Measurements from ENCODE around the gene PTPRN2. TPM values are rescaled to one million over a fixed set of nuclear protein-coding genes. Genes with fewer than 3 reads are reported as not detected.

Gene PTPRN2
- total and polyA plus RNA-seq, 9 of the 15 experiments (the other 6 are each of a cell fraction or from before 2014, with no cell fraction given), result not detected

DNA sequence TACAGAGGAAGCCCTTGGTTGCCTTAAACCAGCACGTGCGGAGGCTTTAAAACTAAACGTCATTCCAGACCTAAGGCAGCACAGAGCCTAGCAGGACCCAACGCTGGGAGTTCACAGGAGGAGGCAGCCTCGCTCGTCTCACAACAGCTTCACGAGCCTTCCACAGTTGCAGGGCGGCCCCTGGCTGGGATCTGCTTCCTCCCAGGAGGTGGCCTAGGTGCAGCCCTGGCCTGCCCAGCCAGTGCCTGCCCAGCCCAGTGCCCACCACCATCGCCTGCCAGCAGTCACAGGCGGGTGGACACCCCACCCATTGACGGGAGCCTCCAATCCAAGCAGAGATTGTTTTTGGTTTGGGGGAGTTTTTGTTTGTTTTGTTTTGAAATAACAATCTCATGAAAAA, 96.5 kb downstream of the PTPRN2 start:
- DNase-seq (ENCODE audit: extremely low read depth in 1 of 4, low spot score in 3 of 4) (no peak), ATAC-seq (no peak; the same call in 2 of the 3 replicates), FAIRE-seq (no peak)
- Histone ChIP-seq H3K9me1 (ENCODE audit: control insufficient read depth, insufficient read depth, low read length) (no peaks in the 10 kb centered on the region), H3K9ac (ENCODE audit: insufficient read depth in 1 of 2, low read depth in 2 of 2, low read length in 2 of 2) (no peak overlapping the region), H3K36me3 (ENCODE audit: control insufficient read depth, insufficient read depth, low read length) (no peaks in the 10 kb centered on the region), H3K4me3 (no peak overlapping the region), H3K4me1 (replicated peaks in 1 of 2; ENCODE audit: control insufficient read depth in 2 of 2, insufficient read depth in 2 of 2, low read length in 2 of 2) (peaks cover 0 to 16% of the 10 kb centered on the region in 2 experiments; a peak in 1 of 5 replicates), H3K4me2 (ENCODE audit: insufficient read depth, low read length) (no peak overlapping the region), H2AFZ (ENCODE audit: low read depth, low read length) (no peak overlapping the region), H3K27ac (ENCODE audit: extremely low read depth, low read depth, low read length) (no peak overlapping the region), H3K27me3 (ENCODE audit: control insufficient read depth in 2 of 2, insufficient read depth in 2 of 2, low read length in 2 of 2) (peaks cover 40 to 58% of the 10 kb centered on the region in 2 experiments), H3K9me3 (replicated peaks; ENCODE audit: control insufficient read depth, insufficient read depth, low read depth, low read length) (no peaks in the 10 kb centered on the region), H4K20me1 (replicated peaks; ENCODE audit: control insufficient read depth, insufficient read depth, low read length) (peaks cover 13% of the 10 kb centered on the region), H3K79me2 (ENCODE audit: control insufficient read depth, insufficient read depth, low read length) (no peaks in the 10 kb centered on the region)
- WGBS (ENCODE audit: insufficient coverage, low coverage, missing lambda C conversion rate), result under 1% methylated on average over 11 of the region's 11 CpGs
- in situ Hi-C loops (cut with MboI), result no loop called here
- CTCF ChIA-PET (ENCODE audit: low intra/inter-chr PET ratio), result no interaction called here
- intact Hi-C loops (cut with micrococcal nuclease), result loop anchor here (10.0 kb wide), 1 partner anchor 154 kb away; no protein-coding TSS in a partner anchor
- no TSS peak for BruUV-seq (replicated peaks)
- TF ChIP-seq ETV6 (IDR thresholded peaks at IDR 0.05; ENCODE audit: borderline replicate concordance in 1 of 2, low read depth in 2 of 2, low read length in 1 of 2) (no peak), ETV6 (CRISPR knock-in tag; IDR thresholded peaks at IDR 0.05; ENCODE audit: borderline replicate concordance) (no peak), SIN3B (IDR thresholded peaks at IDR 0.05; ENCODE audit: low read depth) (no peak), CBFA2T3 (IDR thresholded peaks at IDR 0.05) (no peak), ZNF311 (CRISPR knock-in tag; IDR thresholded peaks at IDR 0.05) (no peak), USF1 (CRISPR knock-in tag; IDR thresholded peaks at IDR 0.05) (no peak), ETV5 (CRISPR knock-in tag; IDR thresholded peaks at IDR 0.05; ENCODE audit: low read depth) (no peak), PML (IDR thresholded peaks at IDR 0.05; ENCODE audit: low read length) (no peak), ARHGAP35 (IDR thresholded peaks at IDR 0.05; ENCODE audit: partially characterized antibody) (no peak), HMG20B (CRISPR knock-in tag; IDR thresholded peaks at IDR 0.05) (no peak)
- TF ChIP-seq, protein P1, sequence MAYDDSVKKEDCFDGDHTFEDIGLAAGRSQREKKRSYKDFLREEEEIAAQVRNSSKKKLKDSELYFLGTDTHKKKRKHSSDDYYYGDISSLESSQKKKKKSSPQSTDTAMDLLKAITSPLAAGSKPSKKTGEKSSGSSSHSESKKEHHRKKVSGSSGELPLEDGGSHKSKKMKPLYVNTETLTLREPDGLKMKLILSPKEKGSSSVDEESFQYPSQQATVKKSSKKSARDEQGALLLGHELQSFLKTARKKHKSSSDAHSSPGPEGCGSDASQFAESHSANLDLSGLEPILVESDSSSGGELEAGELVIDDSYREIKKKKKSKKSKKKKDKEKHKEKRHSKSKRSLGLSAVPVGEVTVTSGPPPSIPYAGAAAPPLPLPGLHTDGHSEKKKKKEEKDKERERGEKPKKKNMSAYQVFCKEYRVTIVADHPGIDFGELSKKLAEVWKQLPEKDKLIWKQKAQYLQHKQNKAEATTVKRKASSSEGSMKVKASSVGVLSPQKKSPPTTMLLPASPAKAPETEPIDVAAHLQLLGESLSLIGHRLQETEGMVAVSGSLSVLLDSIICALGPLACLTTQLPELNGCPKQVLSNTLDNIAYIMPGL (CRISPR knock-in tag; IDR thresholded peaks at IDR 0.05), result no peak
- TF ChIP-seq, protein P2, sequence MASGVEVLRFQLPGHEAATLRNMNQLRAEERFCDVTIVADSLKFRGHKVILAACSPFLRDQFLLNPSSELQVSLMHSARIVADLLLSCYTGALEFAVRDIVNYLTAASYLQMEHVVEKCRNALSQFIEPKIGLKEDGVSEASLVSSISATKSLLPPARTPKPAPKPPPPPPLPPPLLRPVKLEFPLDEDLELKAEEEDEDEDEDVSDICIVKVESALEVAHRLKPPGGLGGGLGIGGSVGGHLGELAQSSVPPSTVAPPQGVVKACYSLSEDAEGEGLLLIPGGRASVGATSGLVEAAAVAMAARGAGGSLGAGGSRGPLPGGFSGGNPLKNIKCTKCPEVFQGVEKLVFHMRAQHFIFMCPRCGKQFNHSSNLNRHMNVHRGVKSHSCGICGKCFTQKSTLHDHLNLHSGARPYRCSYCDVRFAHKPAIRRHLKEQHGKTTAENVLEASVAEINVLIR (CRISPR knock-in tag; IDR thresholded peaks at IDR 0.05), result no peak
- POLR2A ChIA-PET, result interaction anchor here (0.6 kb wide), 1 partner anchor 646 kb away, joined by 3 read pairs; no protein-coding TSS in a partner anchor
